DOHH2 (cell line): ENCODE measurements around the gene ANTKMT.

Source experiments
- CTCF ChIP-seq: fragments of 200-600 bp; sonication (generic); IDR thresholded peaks from one replicate; pipeline ENCODE4 v1.5.1; 2014; ENCODE audit warnings: antibody characterized with exemption, mild to moderate bottlenecking, low read depth, low read length; ENCODE audit not compliant: poor library complexity, severe bottlenecking
- EZH2phosphoT487 ChIP-seq: fragments of 200-600 bp; sonication (generic); IDR thresholded peaks from 2 replicates; pipeline ENCODE4 v1.6.1; 2017; ENCODE audit warnings: borderline replicate concordance, mild to moderate bottlenecking, antibody characterized with exemption, low read length, moderate library complexity, mixed read lengths

GRCh38 chr16:679814-680624, 40.9 kb upstream of the ANTKMT start, which contains the start of gene STUB1:
- TF ChIP-seq CTCF (no peak), EZH2phosphoT487 (no peak)
